Keratinocyte (primary cell): ENCODE data around the gene PARD6G.

Experiments
- CTCF ChIP-seq, 3 experiments: IDR thresholded peaks in 1 of 3; conservative IDR thresholded peaks in 1 of 3; optimal IDR thresholded peaks in 1 of 3; 2 replicates in 2 of 3; 3 replicates in 1 of 3; pipeline versions ENCODE3 to v1.5.1; 2011; ENCODE audit warnings: low read length in 3 of 3, mild to moderate bottlenecking in 3 of 3, moderate library complexity in 2 of 3, control low read depth in 1 of 3, inconsistent platforms in 1 of 3; ENCODE audit not compliant: insufficient read depth in 2 of 3; ENCODE audit errors: extremely low read depth in 1 of 3
- EZH2 ChIP-seq: IDR thresholded peaks from one replicate; pipeline ENCODE4 v1.6.1; 2012; ENCODE audit warnings: inconsistent platforms, mild to moderate bottlenecking, low read length, moderate library complexity

GRCh38 chr18:80258640-80259039, 11.3 kb upstream of the PARD6G start:
- TF ChIP-seq CTCF (optimal IDR thresholded peaks at IDR 0.05 in 1 of 3, IDR thresholded peaks at IDR 0.05 in 1 of 3, conservative IDR thresholded peaks at IDR 0.05 in 1 of 3; ENCODE audit: extremely low read depth in 1 of 3, insufficient read depth in 2 of 3, low read length in 3 of 3) (no peak), EZH2 (no peak)
